ENCODE results near the gene ADAM29.
A peak's percentile ranks its signal among the peaks of the same experiment; 100 is the strongest.
"Not testable (repeated sequence)": the region's sequence is repeated elsewhere in the genome, so short reads cannot be mapped to it uniquely, and the experiment has no call there.

Gene ADAM29

GRCh38 chr4:174918058-174918457, at the start of gene ADAM29:
ADAM29 (plus strand) TSS chr4:174918358; CDS start chr4:174975526, 57,168 bp downstream.
- no peak for DNase-seq

- DNase-seq: no peak
These were observed 48.8 kb upstream of the ADAM29 start for GRCh38 chr4:174869339-174869738.

GRCh38 chr4:174870311-174870710, 47.8 kb upstream of the ADAM29 start:
- no peak for DNase-seq

- no peak for DNase-seq
These were observed 46.8 kb upstream of the ADAM29 start for GRCh38 chr4:174871407-174871806.

- not testable (repeated sequence) for DNase-seq
These were observed 45.0 kb upstream of the ADAM29 start for GRCh38 chr4:174873146-174873545.

GRCh38 chr4:174873931-174874330, 44.2 kb upstream of the ADAM29 start:
- DNase-seq: peak in 2 of 3 experiments; percentile 8 to 73

GRCh38 chr4:174874898-174875297, 43.3 kb upstream of the ADAM29 start:
- no peak for DNase-seq

- no peak for DNase-seq
These were observed 38.2 kb upstream of the ADAM29 start for GRCh38 chr4:174880001-174880400.

- DNase-seq: peak in 1 of 3 experiments; percentile 11
These were observed 35.7 kb upstream of the ADAM29 start for GRCh38 chr4:174882317-174882992.

GRCh38 chr4:174907508-174907907, 10.7 kb upstream of the ADAM29 start:
- DNase-seq: no peak

GRCh38 chr4:174910271-174910670, 7.9 kb upstream of the ADAM29 start:
- DNase-seq: no peak

GRCh38 chr4:174912919-174913543, 5.1 kb upstream of the ADAM29 start:
- no peak for DNase-seq

GRCh38 chr4:174919886-174920423, 1.8 kb downstream of the ADAM29 start:
- DNase-seq: no peak

GRCh38 chr4:174926958-174927357, 8.8 kb downstream of the ADAM29 start:
- no peak for DNase-seq

- DNase-seq: no peak
These were observed 10.0 kb downstream of the ADAM29 start for GRCh38 chr4:174928174-174928573.

GRCh38 chr4:174928575-174929253, 10.6 kb downstream of the ADAM29 start:
- DNase-seq: no peak

- DNase-seq: no peak
These were observed 11.2 kb downstream of the ADAM29 start for GRCh38 chr4:174929346-174929745.

GRCh38 chr4:174930895-174931294, 12.7 kb downstream of the ADAM29 start:
- no peak for DNase-seq

- DNase-seq: no peak
These were observed 14.9 kb downstream of the ADAM29 start for GRCh38 chr4:174933083-174933482.

- no peak for DNase-seq
These were observed 16.2 kb downstream of the ADAM29 start for GRCh38 chr4:174934360-174934759.

GRCh38 chr4:174935607-174936006, 17.4 kb downstream of the ADAM29 start:
- DNase-seq: peak in 1 of 3 experiments; percentile 60

GRCh38 chr4:174940002-174940401, 21.8 kb downstream of the ADAM29 start:
- DNase-seq: no peak

- no peak for DNase-seq
These were observed 28.1 kb downstream of the ADAM29 start for GRCh38 chr4:174946246-174946645.

GRCh38 chr4:174948826-174949225, 30.7 kb downstream of the ADAM29 start:
- no peak for DNase-seq

Measured in NCI-H1417 (cell line).